ENCODE results near the gene ETV4. TPM values are rescaled to one million over a fixed set of nuclear protein-coding genes. Genes with fewer than 3 reads are reported as not detected.

Gene ETV4
- polyA plus RNA-seq, 2 of the 4 experiments (the other 2 are of a cell fraction) = 18.5 to 39.1 TPM

GRCh38 chr17:43531082-43531378, 15.1 kb downstream of the ETV4 start:
- peak overlapping the region in 1 of 2 experiments; percentile 19; a peak in 1 of 6 replicates for H3K27ac ChIP-seq
- TF ChIP-seq KDM1A (IDR thresholded peaks at IDR 0.05; ENCODE audit: low read depth) (no peak), TFCP2L1 (CRISPR knock-in tag; IDR thresholded peaks at IDR 0.05) (no peak), HEYL (CRISPR knock-in tag; IDR thresholded peaks at IDR 0.05) (no peak)
- ChIA-PET POLR2A (interaction anchor here (0.7 kb wide), 1 partner anchor 11 kb away, joined by 4 read pairs; no protein-coding TSS in a partner anchor), CTCF (interaction anchor here (1.0 to 7.7 kb wide), 9 partner anchors 10 to 230 kb away, joined by 3 to 50 read pairs (median 5); partner anchors contain the start of gene DHX8)
- 85% methylated on average over 3 of the region's 3 CpGs for WGBS (ENCODE audit: missing lambda C conversion rate)
- peaks cover 35% of the 10 kb centered on the region for H3K4me1 ChIP-seq
- H3K9me3 ChIP-seq = no peaks in the 10 kb centered on the region
- ATAC-seq (no peak), DNase-seq (ENCODE audit: low read depth in 1 of 2, low spot score in 1 of 2) (no peak), FAIRE-seq (no peak)
- no peak overlapping the region for H3K4me2 ChIP-seq
- H3K4me3 ChIP-seq = no peak overlapping the region

- CTCF ChIA-PET = interaction anchor here (1.0 to 7.8 kb wide), 10 partner anchors 10 to 230 kb away, joined by 3 to 57 read pairs (median 6); partner anchors contain the start of gene DHX8
- DNase-seq (ENCODE audit: low read depth in 1 of 2, low spot score in 1 of 2) = no peak
- peak in 1 of 2 experiments; percentile 7; a peak in 2 of 6 replicates for ATAC-seq
- H3K4me3 ChIP-seq = no peak overlapping the region
- peak overlapping the region in 1 of 2 experiments; percentile 48; a peak in 2 of 6 replicates for H3K27ac ChIP-seq
- no peak for FAIRE-seq
- H3K9me3 ChIP-seq = no peaks in the 10 kb centered on the region
- TF ChIP-seq HOXA7 (CRISPR knock-in tag; IDR thresholded peaks at IDR 0.05) (no peak), MAFK (IDR thresholded peaks at IDR 0.05; ENCODE audit: partially characterized antibody) (peak; percentile 81)
- no peak overlapping the region for H3K4me2 ChIP-seq
- H3K4me1 ChIP-seq = peaks cover 31% of the 10 kb centered on the region
- POLR2A ChIA-PET = interaction anchor here (0.7 kb wide), 1 partner anchor 12 kb away, joined by 4 read pairs; no protein-coding TSS in a partner anchor
- WGBS (ENCODE audit: missing lambda C conversion rate) = 82% methylated on average over 20 of the region's 23 CpGs
Measured at GRCh38 chr17:43530288-43531081, 15.7 kb downstream of the ETV4 start.

- peak overlapping the region in 1 of 2 experiments; percentile 48; a peak in 2 of 6 replicates for H3K27ac ChIP-seq
- no peaks in the 10 kb centered on the region for H3K9me3 ChIP-seq
- DNase-seq (ENCODE audit: low read depth in 1 of 2, low spot score in 1 of 2) (no peak), ATAC-seq (no peak; a peak in 1 of 6 replicates), FAIRE-seq (no peak)
- WGBS (ENCODE audit: missing lambda C conversion rate) = 87% methylated on average over 6 of the region's 6 CpGs
- no peak overlapping the region for H3K4me3 ChIP-seq
- ChIA-PET CTCF (interaction anchor here (1.1 to 7.8 kb wide), 5 partner anchors 10 to 231 kb away, joined by 3 to 57 read pairs (median 44); partner anchors contain the start of gene DHX8), POLR2A (no interaction called here)
- peaks cover 31% of the 10 kb centered on the region for H3K4me1 ChIP-seq
- TF ChIP-seq SMC3 (IDR thresholded peaks at IDR 0.05) (no peak), HOXB5 (CRISPR knock-in tag; IDR thresholded peaks at IDR 0.05) (no peak), RNF2 (IDR thresholded peaks at IDR 0.05; ENCODE audit: borderline replicate concordance, low read depth) (no peak), PBX3 (IDR thresholded peaks at IDR 0.05) (no peak), CEBPB (IDR thresholded peaks at IDR 0.05) (no peak), RFX5 (IDR thresholded peaks at IDR 0.05) (no peak), ATOH8 (CRISPR knock-in tag; IDR thresholded peaks at IDR 0.05; ENCODE audit: low read depth) (no peak), ZFP36 (IDR thresholded peaks at IDR 0.05; ENCODE audit: borderline replicate concordance, partially characterized antibody) (no peak), RAD21 (conservative IDR thresholded peaks at IDR 0.05 in 1 of 2, IDR thresholded peaks at IDR 0.05 in 1 of 2) (no peak), HOXB13 (CRISPR knock-in tag; IDR thresholded peaks at IDR 0.05; ENCODE audit: low read depth) (no peak), BCL3 (IDR thresholded peaks at IDR 0.05) (no peak), CHD2 (IDR thresholded peaks at IDR 0.05; ENCODE audit: low read length, partially characterized antibody) (no peak), ZSCAN20 (CRISPR knock-in tag; IDR thresholded peaks at IDR 0.05) (no peak), POLR2A (IDR thresholded peaks at IDR 0.05; ENCODE audit: low read length) (no peak), KDM1A (IDR thresholded peaks at IDR 0.05; ENCODE audit: low read depth) (no peak), E2F6 (IDR thresholded peaks at IDR 0.05; ENCODE audit: borderline replicate concordance, low read depth) (no peak), HEYL (CRISPR knock-in tag; IDR thresholded peaks at IDR 0.05) (no peak), HDAC2 (IDR thresholded peaks at IDR 0.05) (no peak), NPAS2 (CRISPR knock-in tag; IDR thresholded peaks at IDR 0.05; ENCODE audit: borderline replicate concordance) (no peak)
- H3K4me2 ChIP-seq = no peak overlapping the region
Measured at GRCh38 chr17:43529947-43530287, 16.2 kb downstream of the ETV4 start.
